ENCODE data around the gene ARMH4.

ARMH4 gene

DNA sequence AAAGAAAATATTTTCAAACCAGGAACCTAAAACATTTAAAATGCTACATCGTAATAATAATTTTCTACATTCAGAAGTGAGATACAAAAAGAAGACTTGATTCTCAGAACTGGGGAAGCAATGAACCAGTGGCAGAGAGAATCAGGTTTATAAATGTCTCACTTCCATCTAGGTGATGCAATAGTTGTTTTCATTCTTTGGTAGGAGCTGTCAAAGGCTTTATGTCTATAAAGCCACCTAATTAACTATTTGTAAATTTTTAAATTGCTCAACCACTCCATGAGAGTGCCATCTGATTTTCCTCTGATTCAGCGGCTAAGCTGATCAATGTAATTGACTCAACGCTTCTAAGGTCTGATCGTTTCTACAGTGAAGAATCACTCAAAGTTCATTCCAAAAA lies 66.1 kb downstream of the ARMH4 start:
- CTCF ChIA-PET, result no interaction called here
- TF ChIP-seq, protein P1, sequence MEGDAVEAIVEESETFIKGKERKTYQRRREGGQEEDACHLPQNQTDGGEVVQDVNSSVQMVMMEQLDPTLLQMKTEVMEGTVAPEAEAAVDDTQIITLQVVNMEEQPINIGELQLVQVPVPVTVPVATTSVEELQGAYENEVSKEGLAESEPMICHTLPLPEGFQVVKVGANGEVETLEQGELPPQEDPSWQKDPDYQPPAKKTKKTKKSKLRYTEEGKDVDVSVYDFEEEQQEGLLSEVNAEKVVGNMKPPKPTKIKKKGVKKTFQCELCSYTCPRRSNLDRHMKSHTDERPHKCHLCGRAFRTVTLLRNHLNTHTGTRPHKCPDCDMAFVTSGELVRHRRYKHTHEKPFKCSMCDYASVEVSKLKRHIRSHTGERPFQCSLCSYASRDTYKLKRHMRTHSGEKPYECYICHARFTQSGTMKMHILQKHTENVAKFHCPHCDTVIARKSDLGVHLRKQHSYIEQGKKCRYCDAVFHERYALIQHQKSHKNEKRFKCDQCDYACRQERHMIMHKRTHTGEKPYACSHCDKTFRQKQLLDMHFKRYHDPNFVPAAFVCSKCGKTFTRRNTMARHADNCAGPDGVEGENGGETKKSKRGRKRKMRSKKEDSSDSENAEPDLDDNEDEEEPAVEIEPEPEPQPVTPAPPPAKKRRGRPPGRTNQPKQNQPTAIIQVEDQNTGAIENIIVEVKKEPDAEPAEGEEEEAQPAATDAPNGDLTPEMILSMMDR (IDR thresholded peaks at IDR 0.05; ENCODE audit: insufficient read depth, low read length, missing control alignments), result no peak
- DNase-seq (ENCODE audit: low read depth, low spot score), result no peak
- no peak overlapping the region for H3K4me3 ChIP-seq (ENCODE audit: low read depth, low read length)
- POLR2A ChIA-PET, result no interaction called here

DNA sequence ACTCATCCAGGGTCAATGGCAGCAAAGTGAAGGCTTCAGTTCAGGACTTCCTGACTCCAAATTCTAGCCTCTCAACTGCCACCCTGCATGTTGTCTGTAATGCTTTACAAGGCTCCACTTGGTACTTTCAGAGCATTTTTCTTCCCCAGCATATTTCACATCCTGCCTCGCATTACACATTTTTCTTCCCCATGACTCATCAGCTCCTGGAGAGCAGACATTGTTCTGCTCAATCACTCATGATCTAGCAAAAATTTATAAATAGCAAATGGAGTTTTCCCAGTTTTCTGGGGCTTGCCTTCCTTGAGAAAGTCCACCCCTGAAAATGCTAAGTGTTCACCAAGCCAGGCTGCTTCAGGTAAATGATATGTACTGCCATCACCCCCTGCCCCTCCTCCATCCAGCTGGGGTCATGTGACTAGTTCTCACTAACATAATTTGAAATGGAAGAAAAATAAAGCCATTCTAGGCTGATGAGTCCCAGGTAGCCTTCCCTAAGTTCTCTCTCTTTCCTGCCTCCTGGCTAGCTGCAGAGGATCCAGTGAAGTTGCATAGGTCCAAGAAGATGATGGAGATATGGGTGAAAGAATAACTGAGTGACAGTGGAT lies 69.4 kb downstream of the ARMH4 start:
- CTCF ChIA-PET, result interaction anchor here (0.7 to 1.2 kb wide), 5 partner anchors 9 to 597 kb away, joined by 3 to 6 read pairs (median 3); no protein-coding TSS in a partner anchor
- TF ChIP-seq, protein P1 (IDR thresholded peaks at IDR 0.05; ENCODE audit: insufficient read depth, low read length, missing control alignments), result no peak
- peak; percentile 74 for DNase-seq (ENCODE audit: low read depth, low spot score)
- POLR2A ChIA-PET, result no interaction called here
- no peak overlapping the region for H3K4me3 ChIP-seq (ENCODE audit: low read depth, low read length)

DNA sequence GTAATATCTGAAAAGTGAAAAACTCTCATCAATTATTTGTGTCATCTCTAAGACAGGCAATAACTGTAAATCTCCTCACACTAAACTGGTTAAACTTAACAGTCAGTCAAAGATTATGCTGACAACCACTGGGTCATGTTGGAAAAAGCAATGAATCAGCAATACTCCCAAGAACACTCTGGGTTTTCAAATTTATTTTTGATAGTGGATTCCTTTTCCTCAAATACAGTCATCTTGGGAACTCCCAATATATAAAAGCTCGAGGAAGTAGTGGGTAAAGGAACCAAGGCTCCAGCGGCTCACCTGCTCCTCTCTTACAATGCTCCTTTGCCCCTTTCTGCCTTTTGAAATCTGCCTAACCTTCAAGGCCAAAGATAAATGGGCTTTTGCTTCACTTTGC lies 70.0 kb downstream of the ARMH4 start:
- H3K4me3 ChIP-seq (ENCODE audit: low read depth, low read length), result no peak overlapping the region
- ChIA-PET POLR2A (interaction anchor here (0.7 kb wide), 1 partner anchor 49 kb away, joined by 3 read pairs; no protein-coding TSS in a partner anchor), CTCF (interaction anchor here (0.7 to 1.2 kb wide), 4 partner anchors 8 to 390 kb away, joined by 3 to 6 read pairs (median 3); no protein-coding TSS in a partner anchor)
- no peak for DNase-seq (ENCODE audit: low read depth, low spot score)
- TF ChIP-seq, protein P1 (IDR thresholded peaks at IDR 0.05; ENCODE audit: insufficient read depth, low read length, missing control alignments), result no peak

DNA sequence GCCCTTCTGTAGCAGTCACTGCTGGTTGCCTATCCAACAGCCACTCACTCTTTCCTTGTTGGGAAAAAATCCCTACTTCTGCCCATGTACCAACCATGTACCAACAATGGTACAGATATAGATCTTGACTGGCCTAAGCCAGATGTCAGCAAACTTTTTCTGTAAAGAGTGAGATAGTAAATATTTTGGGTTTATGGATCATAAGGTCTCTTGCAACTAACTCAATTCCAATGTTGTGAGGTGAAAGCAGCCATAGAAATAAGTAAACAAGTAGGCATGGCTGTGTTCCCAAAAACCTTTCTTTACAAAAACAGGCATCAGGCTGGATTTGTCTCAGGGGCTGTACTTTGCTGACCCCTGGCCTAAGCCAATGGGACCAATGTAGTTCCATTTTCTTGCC lies 73.5 kb downstream of the ARMH4 start:
- TF ChIP-seq, protein P1 (IDR thresholded peaks at IDR 0.05; ENCODE audit: insufficient read depth, low read length, missing control alignments), result no peak
- no peak for DNase-seq (ENCODE audit: low read depth, low spot score)
- ChIA-PET POLR2A (interaction anchor here (1.0 kb wide), 1 partner anchor 10 kb away, joined by 3 read pairs; no protein-coding TSS in a partner anchor), CTCF (interaction anchor here (1.2 to 2.2 kb wide), 3 partner anchors 11 to 591 kb away, joined by 4 to 14 read pairs (median 6); no protein-coding TSS in a partner anchor)
- no peak overlapping the region for H3K4me3 ChIP-seq (ENCODE audit: low read depth, low read length)

DNA sequence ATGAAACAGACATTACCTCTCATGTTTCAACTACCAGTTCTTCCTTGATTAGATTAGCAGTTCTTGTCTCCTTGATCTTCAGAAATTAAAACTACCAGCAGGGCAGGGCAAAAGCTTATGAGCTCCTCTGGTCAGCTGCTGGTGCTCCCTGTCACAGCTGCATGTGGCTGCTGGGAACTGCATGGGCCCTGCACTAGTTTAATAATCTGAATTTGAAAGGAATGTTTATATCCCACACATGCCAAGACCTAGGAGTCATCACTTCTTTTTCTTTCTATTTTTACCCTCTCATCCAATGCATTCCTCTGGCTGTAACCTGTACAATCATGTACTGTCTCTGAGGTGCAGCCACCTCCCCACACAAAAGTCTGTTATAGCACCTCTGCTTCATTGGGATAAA lies 73.9 kb downstream of the ARMH4 start:
- no peak overlapping the region for H3K4me3 ChIP-seq (ENCODE audit: low read depth, low read length)
- TF ChIP-seq, protein P1 (IDR thresholded peaks at IDR 0.05; ENCODE audit: insufficient read depth, low read length, missing control alignments), result no peak
- ChIA-PET POLR2A (interaction anchor here (1.0 kb wide), 1 partner anchor 11 kb away, joined by 3 read pairs; no protein-coding TSS in a partner anchor), CTCF (interaction anchor here (1.2 to 2.2 kb wide), 3 partner anchors 10 to 590 kb away, joined by 4 to 14 read pairs (median 6); no protein-coding TSS in a partner anchor)
- no peak for DNase-seq (ENCODE audit: low read depth, low spot score)

DNA sequence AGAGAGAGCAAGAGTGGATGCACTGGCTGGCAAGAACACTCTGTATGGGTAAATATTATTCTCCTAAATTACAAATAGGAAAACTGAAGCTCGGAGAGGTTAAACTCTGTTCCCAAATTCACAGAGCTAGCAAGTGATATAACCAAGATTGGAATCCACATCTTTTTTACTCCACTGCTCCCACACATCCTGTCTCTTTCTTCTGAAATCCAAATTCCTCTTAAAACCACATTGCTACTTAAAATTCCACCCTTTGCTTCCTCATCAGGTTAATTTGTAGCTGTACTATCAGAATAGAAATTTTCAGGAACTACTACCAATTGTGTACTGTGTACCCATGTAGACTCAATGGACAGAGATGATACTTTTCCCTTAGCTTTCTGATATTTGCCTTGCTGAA lies 74.4 kb downstream of the ARMH4 start:
- DNase-seq (ENCODE audit: low read depth, low spot score), result no peak
- TF ChIP-seq, protein P1 (IDR thresholded peaks at IDR 0.05; ENCODE audit: insufficient read depth, low read length, missing control alignments), result no peak
- ChIA-PET POLR2A (interaction anchor here (1.0 kb wide), 1 partner anchor 11 kb away, joined by 3 read pairs; no protein-coding TSS in a partner anchor), CTCF (interaction anchor here (1.2 to 2.2 kb wide), 5 partner anchors 10 to 592 kb away, joined by 3 to 14 read pairs (median 5); no protein-coding TSS in a partner anchor)
- no peak overlapping the region for H3K4me3 ChIP-seq (ENCODE audit: low read depth, low read length)
